H9 (cell line): ENCODE results near the gene CLMN. TPM values are rescaled to one million over a fixed set of nuclear protein-coding genes. Genes with fewer than 3 reads are reported as not detected.

Experiments used
- DNase-seq: peaks from one replicate; pipeline ENCODE4 v3.0.0-alpha.2; 2017
- H2AFZ ChIP-seq: one replicate; pipeline ENCODE4 v1.6.1; 2013; ENCODE audit warnings: mild to moderate bottlenecking, low read length, control low read depth, moderate library complexity
- H2AK5ac ChIP-seq: 2 replicates; pipeline ENCODE4 v1.6.1; 2013; ENCODE audit warnings: low read length, control low read depth, mixed read lengths; ENCODE audit not compliant: insufficient read length
- H2BK120ac ChIP-seq: one replicate; pipeline ENCODE4 v1.6.1; 2013; ENCODE audit warnings: low read depth, mild to moderate bottlenecking, low read length, control low read depth, inconsistent platforms; ENCODE audit not compliant: poor library complexity, severe bottlenecking
- H2BK12ac ChIP-seq: 2 replicates; pipeline ENCODE4 v1.6.1; 2013; ENCODE audit warnings: low read length, control low read depth, mixed read lengths, low read depth; ENCODE audit not compliant: insufficient read length
- H2BK15ac ChIP-seq: 2 replicates; pipeline ENCODE4 v1.6.1; 2013; ENCODE audit warnings: low read depth, low read length, control low read depth
- H2BK20ac ChIP-seq: one replicate; pipeline ENCODE4 v1.6.1; 2013; ENCODE audit warnings: low read depth, mild to moderate bottlenecking, low read length, control low read depth, inconsistent platforms; ENCODE audit not compliant: poor library complexity, severe bottlenecking
- H2BK5ac ChIP-seq: 2 replicates; pipeline ENCODE4 v1.6.1; 2013; ENCODE audit warnings: low read length, control low read depth, mixed read lengths; ENCODE audit not compliant: insufficient read length
- H3K14ac ChIP-seq: 2 replicates; pipeline ENCODE4 v1.6.1; 2013; ENCODE audit warnings: low read length, control low read depth; ENCODE audit not compliant: insufficient read depth
- H3K18ac ChIP-seq: 2 replicates; pipeline ENCODE4 v1.6.1; 2013; ENCODE audit warnings: low read depth, mild to moderate bottlenecking, mixed read lengths, low read length, control low read depth; ENCODE audit not compliant: insufficient read length
- H3K23ac ChIP-seq: 2 replicates; pipeline ENCODE4 v1.6.1; 2013; ENCODE audit warnings: low read length, control low read depth, mixed read lengths, low read depth; ENCODE audit not compliant: insufficient read length
- H3K23me2 ChIP-seq: 2 replicates; pipeline ENCODE4 v1.6.1; 2013; ENCODE audit warnings: low read depth, mild to moderate bottlenecking, mixed read lengths, low read length, control low read depth; ENCODE audit not compliant: insufficient read length, poor library complexity, severe bottlenecking
- H3K27ac ChIP-seq: 2 replicates; pipeline ENCODE4 v1.5.1; 2013; ENCODE audit warnings: low read length, control low read depth, mixed read lengths, low read depth; ENCODE audit not compliant: insufficient read length
- H3K27me3 ChIP-seq: 2 replicates; pipeline ENCODE4 v1.6.1; 2013; ENCODE audit warnings: low read length, control low read depth, inconsistent platforms; ENCODE audit not compliant: insufficient read depth
- H3K4ac ChIP-seq: 2 replicates; pipeline ENCODE4 v1.6.1; 2013; ENCODE audit warnings: low read depth, mild to moderate bottlenecking, control low read depth, inconsistent platforms, low read length, moderate library complexity
- H3K4me1 ChIP-seq: 2 replicates; pipeline ENCODE4 v1.6.1; 2013; ENCODE audit warnings: low read length, control low read depth, inconsistent platforms; ENCODE audit not compliant: insufficient read depth
- H3K4me2 ChIP-seq: 2 replicates; pipeline ENCODE4 v1.6.1; 2013; ENCODE audit warnings: low read length, control low read depth, mixed read lengths; ENCODE audit not compliant: insufficient read length, insufficient read depth
- H3K56ac ChIP-seq: 2 replicates; pipeline ENCODE4 v1.6.1; 2013; ENCODE audit warnings: low read depth, mild to moderate bottlenecking, mixed read lengths, low read length, control low read depth; ENCODE audit not compliant: insufficient read length
- H3K79me1 ChIP-seq: 2 replicates; pipeline ENCODE4 v1.6.1; 2013; ENCODE audit warnings: low read depth, mild to moderate bottlenecking, moderate library complexity, low read length, control low read depth, inconsistent platforms; ENCODE audit not compliant: insufficient read depth, poor library complexity, severe bottlenecking
- H3K79me2 ChIP-seq: 2 replicates; pipeline ENCODE4 v1.6.1; 2013; ENCODE audit warnings: low read length, control low read depth, inconsistent platforms; ENCODE audit not compliant: insufficient read depth
- H3K9ac ChIP-seq: 2 replicates; pipeline ENCODE4 v1.6.1; 2013; ENCODE audit warnings: low read length, control low read depth, mixed read lengths; ENCODE audit not compliant: insufficient read length; ENCODE audit errors: extremely low read depth
- H3K9me3 ChIP-seq: one replicate; pipeline ENCODE4 v1.6.1; 2013; ENCODE audit warnings: low read depth, low read length, inconsistent platforms; ENCODE audit not compliant: control insufficient read depth
- H3T11ph ChIP-seq: one replicate; pipeline ENCODE4 v1.6.1; 2013; ENCODE audit warnings: mild to moderate bottlenecking, low read length, control low read depth, inconsistent platforms
- H4K20me1 ChIP-seq: one replicate; pipeline ENCODE4 v1.6.1; 2013; ENCODE audit not compliant: control insufficient read depth, insufficient read length, insufficient read depth
- H4K5ac ChIP-seq: 2 replicates; pipeline ENCODE4 v1.6.1; 2013; ENCODE audit warnings: low read depth, mild to moderate bottlenecking, mixed read lengths, low read length, control low read depth; ENCODE audit not compliant: insufficient read length
- H4K8ac ChIP-seq: replicated peaks from 2 replicates; pipeline ENCODE4 v1.6.1; 2013; ENCODE audit warnings: low read length, control low read depth, mixed read lengths, low read depth; ENCODE audit not compliant: insufficient read length
- H4K91ac ChIP-seq: 2 replicates; pipeline ENCODE4 v1.6.1; 2013; ENCODE audit warnings: low read depth, mild to moderate bottlenecking, moderate library complexity, mixed read lengths, low read length, control low read depth; ENCODE audit not compliant: insufficient read length
- H3K27ac Mint-ChIP-seq, 3 experiments: 2 replicates in 2 of 3; 3 replicates in 1 of 3; pipeline ENCODE4 v1.8.0; 2020 to 2021; ENCODE audit warnings: mixed read lengths in 3 of 3, mild to moderate bottlenecking in 1 of 3, moderate library complexity in 1 of 3
- H3K27me3 Mint-ChIP-seq: 2 replicates; pipeline ENCODE4 v1.8.0; 2021; ENCODE audit warnings: low read depth, mild to moderate bottlenecking, moderate library complexity, mixed read lengths
- H3K36me3 Mint-ChIP-seq, 3 experiments: 2 replicates in 2 of 3; 3 replicates in 1 of 3; pipeline ENCODE4 v1.8.0; 2020 to 2021; ENCODE audit warnings: low read depth in 3 of 3, mixed read lengths in 3 of 3; ENCODE audit not compliant: insufficient read depth in 1 of 3
- H3K4me1 Mint-ChIP-seq, 2 experiments: 2 replicates each; pipeline ENCODE4 v1.8.0; 2020; ENCODE audit warnings: mixed read lengths in 2 of 2
- H3K4me3 Mint-ChIP-seq, 2 experiments: 2 replicates in 1 of 2; 3 replicates in 1 of 2; pipeline ENCODE4 v1.8.0; 2020 to 2021; ENCODE audit warnings: mild to moderate bottlenecking in 2 of 2, mixed read lengths in 2 of 2, moderate library complexity in 1 of 2
- H3K9me3 Mint-ChIP-seq, 2 experiments: 2 replicates in 1 of 2; 3 replicates in 1 of 2; pipeline ENCODE4 v1.8.0; 2020; ENCODE audit warnings: mild to moderate bottlenecking in 2 of 2, mixed read lengths in 2 of 2, moderate library complexity in 1 of 2
- CTCF ChIP-seq: fragments of 200-600 bp; sonication (generic); conservative IDR thresholded peaks from 3 replicates; pipeline ENCODE4 v1.8.0; 2021; ENCODE audit warnings: antibody characterized with exemption, mild to moderate bottlenecking
- WGBS: extraction: QIAGEN DNeasy Blood & Tissue Kit; methylation state at CpG from one replicate; pipeline ENCODE4 v1.1.7; 2013; ENCODE audit warnings: missing lambda C conversion rate, low lambda C conversion rate, mixed read lengths; ENCODE audit not compliant: insufficient read length; ENCODE audit errors: extremely low coverage; 5-methylcytosine and 5-hydroxymethylcytosine counted together
- total RNA-seq: library from RNA; stranded (reverse); gene quantifications from 2 replicates; pipeline ENCODE4 v1.2.1, GENCODE V29; 2021

Gene CLMN
- total RNA-seq, 1 experiment from 2014 or later, result 7.6 TPM

DNA sequence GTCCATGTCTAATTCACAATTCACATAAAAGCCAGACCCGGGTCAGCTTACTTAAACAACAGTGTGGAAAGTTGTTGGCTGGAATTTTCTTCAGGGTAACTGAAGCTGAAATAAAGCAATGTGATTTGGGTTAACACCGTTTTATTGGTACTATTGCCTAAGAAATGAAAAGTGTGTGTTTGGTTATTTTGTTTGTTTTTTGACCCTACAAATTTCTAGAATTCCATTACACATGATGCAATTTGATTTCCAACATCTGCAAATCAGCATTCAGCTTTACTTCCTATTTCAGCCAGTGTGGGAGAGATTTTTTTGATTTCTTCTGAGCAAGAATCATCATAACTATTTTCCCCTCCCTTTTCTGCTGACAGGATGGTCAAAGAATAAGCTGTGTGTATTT, 45.7 kb upstream of the CLMN start:
- Histone ChIP-seq H3K79me2 (no peaks in the 10 kb centered on the region), H4K5ac (no peak overlapping the region), H3K79me1 (no peaks in the 10 kb centered on the region), H4K20me1 (no peaks in the 10 kb centered on the region), H3K4me2 (no peak overlapping the region), H3K9ac (no peak overlapping the region), H3K23me2 (peaks cover 5% of the 10 kb centered on the region), H2BK12ac (no peak overlapping the region), H2BK15ac (no peak overlapping the region), H2BK20ac (no peak overlapping the region), H3K9me3 (no peaks in the 10 kb centered on the region), H3K14ac (no peak overlapping the region), H3K27ac (no peak overlapping the region), H2AK5ac (no peak overlapping the region), H3K23ac (no peak overlapping the region), H3K4me1 (peaks cover 9% of the 10 kb centered on the region; the same call in 1 of the 2 replicates), H3K18ac (no peak overlapping the region), H2BK120ac (no peak overlapping the region), H4K91ac (no peak overlapping the region), H2AFZ (no peak overlapping the region), H3T11ph (no peak overlapping the region), H2BK5ac (no peak overlapping the region), H3K56ac (no peak overlapping the region), H3K4ac (no peak overlapping the region), H3K27me3 (no peaks in the 10 kb centered on the region), H4K8ac (no peak overlapping the region)
- H3K4me3 Mint-ChIP-seq, result no peak overlapping the region
- TF ChIP-seq CTCF, result no peak
- no peak overlapping the region for H3K27ac Mint-ChIP-seq
- no peaks in the 10 kb centered on the region; a peak in 1 of 7 replicates for H3K36me3 Mint-ChIP-seq
- peaks cover 40 to 49% of the 10 kb centered on the region in 2 experiments for H3K4me1 Mint-ChIP-seq
- DNase-seq, result no peak
- no CpG with 5 or more reads among the region's 2 CpGs for WGBS
- H3K27me3 Mint-ChIP-seq, result peaks cover 9% of the 10 kb centered on the region
- no peaks in the 10 kb centered on the region for H3K9me3 Mint-ChIP-seq
